ENCODE results near the gene LRP2. TPM values are rescaled to one million over a fixed set of nuclear protein-coding genes. Genes with fewer than 3 reads are reported as not detected.
"Not testable (repeated sequence)": the region's sequence is repeated elsewhere in the genome, so short reads cannot be mapped to it uniquely, and the experiment has no call there.

Gene LRP2
- polyA plus RNA-seq, 12 donors, result 0.04 to 1.00 (median 0.28) TPM; not detected in 2

DNA sequence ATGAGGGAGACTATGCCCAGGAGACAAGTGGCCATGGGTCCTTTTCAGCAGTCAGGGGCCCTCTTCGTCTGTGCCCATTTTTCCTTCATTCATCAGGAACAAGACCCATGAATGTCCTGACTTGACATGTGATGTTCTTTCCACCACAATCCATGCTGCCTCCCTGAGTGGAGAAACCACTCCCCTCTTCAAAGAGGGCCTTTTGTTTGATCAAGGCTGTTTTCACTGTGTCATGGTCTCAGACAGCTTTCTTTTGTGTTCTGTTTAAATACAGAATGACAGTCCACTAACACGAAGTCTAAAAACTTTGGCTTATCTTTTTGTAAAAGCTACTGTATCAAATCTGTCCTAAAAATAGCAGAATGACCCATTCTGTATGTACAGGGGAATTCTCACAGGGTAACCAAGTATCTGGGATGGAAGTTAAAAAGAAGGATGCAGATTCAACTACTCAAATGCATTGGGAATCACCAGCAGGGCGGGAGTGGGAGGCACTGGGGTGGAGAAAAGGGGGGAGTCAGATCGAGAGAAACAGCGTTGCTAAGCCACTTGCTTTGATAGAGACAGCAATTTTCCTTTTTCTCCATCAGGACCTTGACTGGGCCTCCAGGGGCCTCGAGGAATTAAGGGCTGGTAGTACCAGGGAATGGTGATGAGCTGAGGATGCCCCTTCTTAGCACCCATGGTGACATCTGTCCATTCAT is 13.9 kb downstream of the LRP2 start:
- no peak for DNase-seq

- no peak for DNase-seq
Measured at GRCh38 chr2:169345486-169346437, 16.6 kb downstream of the LRP2 start.

DNA sequence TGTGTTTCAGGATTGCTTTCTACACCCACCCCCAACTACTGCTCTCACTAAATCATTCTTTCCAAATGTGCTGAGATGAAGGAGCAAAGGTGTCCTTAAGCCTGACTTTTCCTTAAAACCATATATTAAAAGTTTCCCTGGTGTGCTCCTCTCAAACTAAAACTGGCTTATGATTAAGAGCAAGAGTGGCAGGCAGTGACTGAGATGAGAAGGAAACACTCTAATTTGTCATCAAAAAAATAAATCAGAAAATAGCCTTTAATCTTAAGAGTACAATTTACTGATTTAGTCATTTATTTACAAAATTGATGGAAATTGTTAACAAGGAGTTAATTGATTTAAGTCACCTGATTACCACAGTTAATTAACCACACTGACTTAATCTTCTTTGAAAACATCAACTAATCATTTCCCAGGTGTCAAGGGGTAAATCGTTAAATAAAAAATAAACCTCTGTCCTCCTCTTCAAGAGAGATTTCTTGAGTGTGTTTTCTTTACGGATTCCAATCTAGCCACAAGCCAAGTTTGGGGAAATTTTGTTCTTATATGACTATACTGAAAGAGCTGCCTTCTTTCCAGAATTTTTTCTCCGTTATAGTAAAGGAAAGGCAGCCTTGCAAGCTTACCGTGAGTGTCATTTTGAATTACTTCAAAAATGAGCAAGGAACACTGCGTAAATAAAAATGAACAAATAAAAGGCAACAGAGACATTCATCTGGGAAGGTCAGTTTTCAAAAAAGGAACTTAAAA is 17.4 kb downstream of the LRP2 start:
- DNase-seq, result no peak

DNA sequence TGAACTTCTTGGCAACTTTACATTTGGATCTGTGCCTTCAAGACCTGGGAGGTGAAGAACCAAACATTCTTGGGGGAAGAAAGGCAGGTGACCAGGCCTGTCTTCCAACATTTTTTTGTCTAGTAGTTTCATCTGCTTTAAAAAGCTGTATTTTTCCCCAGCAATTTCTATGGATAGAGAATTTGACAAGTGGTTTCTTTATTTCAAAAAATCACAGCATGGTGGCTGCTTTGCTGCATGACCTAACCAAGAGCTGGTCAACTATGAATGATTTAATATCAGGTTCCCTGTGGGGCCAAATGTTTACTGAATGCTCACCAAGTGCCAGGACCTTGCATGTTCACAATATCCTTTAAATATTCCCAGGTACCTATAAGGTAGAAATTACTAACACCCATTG is 19.1 kb downstream of the LRP2 start:
- no peak for DNase-seq

GRCh38 chr2:169339657-169340056 is 22.7 kb downstream of the LRP2 start:
- DNase-seq, result no peak

GRCh38 chr2:169336695-169337094 is 25.6 kb downstream of the LRP2 start:
- DNase-seq, result no peak

DNA sequence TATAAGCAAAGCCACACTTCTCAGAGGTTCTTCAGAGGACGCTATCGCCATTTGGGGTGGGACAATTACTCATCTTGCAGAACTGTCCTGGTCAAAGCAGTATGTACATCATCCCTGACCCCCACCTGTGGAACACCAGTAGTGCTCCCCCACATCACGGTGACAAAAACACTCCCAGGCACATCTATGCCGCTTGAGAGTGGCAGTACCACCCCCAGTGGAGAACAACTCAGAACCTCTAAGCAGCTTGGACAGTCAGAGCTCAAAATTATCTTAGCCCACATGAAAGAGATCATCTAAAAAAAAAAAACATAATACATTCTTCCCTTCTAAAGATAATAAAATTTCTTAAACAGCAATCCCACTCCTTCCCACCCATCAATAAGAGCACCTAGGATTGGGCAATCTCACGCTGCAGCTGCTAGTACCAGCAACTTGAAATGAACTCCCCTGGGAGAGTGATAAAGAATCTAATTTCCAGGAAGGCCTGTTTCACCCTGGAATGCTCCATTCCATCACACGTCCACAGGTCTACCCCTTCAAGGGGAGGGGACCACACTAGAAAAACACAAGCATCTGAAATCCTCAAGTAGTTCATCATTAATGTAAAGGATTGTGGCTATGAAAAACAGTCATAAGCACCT is 31.7 kb downstream of the LRP2 start:
- DNase-seq, result no peak

- DNase-seq, result no peak
Measured at GRCh38 chr2:169329688-169330554, 32.4 kb downstream of the LRP2 start.

GRCh38 chr2:169328785-169329184 is 33.5 kb downstream of the LRP2 start:
- no peak for DNase-seq

DNA sequence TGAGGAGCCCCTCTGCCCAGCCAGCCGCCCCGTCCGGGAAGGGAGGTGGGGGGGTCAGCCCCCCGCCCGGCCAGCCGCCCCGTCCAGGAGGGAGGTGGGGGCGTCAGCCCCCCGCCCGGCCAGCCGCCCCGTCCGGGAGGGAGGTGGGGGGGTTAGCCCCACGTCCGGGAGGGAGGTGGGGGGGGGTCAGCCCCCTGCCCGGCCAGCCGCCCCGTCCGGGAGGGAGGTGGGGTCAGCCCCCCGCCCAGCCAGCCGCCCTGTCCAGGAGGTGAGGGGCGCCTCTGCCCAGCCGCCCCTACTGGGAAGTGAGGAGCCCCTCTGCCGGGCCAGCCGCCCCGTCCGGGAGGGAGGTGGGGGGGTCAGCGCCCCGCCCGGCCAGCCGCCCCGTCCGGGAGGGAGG is 34.5 kb downstream of the LRP2 start:
- DNase-seq, result not testable (repeated sequence)

GRCh38 chr2:169325886-169326285 is 36.4 kb downstream of the LRP2 start:
- not testable (repeated sequence) for DNase-seq

DNA sequence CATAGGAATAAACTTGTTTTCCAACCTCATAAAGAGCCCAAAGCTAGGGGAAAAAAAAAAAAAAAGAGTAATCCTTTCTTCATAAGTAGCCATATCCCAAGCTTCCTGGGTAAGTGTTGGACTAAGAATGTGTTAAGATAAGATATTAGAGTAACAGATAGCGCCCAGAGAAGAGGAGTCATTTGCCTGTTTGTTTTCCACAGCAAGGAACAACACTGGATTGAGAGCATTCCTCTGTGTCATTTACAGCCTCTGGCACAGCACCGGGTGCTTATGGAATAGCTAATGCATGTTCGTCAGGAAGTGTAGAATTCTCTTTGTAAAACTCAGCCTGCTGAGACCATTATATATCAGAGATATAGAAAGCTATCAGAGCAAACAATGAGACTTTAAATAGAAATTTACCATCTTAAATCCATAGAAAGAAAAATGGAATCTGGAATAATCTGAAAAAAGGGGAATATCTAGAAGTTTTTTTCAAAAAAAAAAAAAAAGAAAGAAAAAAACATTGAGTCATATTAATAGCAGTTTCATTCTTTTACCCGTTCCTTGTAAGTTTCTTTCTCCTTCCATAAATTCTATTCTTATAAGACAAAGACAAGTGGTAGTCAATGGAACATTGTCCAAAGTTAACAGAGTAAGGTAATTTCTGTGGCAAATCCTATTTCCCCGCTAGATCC is 37.6 kb downstream of the LRP2 start:
- DNase-seq, result no peak

DNA sequence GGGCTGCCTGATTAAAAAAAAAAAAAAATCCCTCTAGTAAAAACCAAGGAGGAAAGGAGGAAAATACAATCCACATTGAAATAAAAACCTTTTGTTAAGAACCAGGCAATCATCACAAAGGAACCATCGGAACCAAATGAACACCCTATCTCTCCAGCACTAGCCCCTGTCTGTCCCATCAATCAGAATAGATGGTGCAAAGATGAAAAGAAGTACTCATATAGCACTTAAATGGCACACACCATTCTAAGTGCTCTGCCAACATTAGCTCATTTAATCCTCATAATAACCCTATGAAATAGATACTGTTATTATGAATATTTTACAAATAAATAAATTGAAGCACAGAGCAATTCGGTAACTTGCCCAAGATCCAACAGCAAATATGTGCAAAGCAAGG is 38.5 kb downstream of the LRP2 start:
- no peak for DNase-seq

DNA sequence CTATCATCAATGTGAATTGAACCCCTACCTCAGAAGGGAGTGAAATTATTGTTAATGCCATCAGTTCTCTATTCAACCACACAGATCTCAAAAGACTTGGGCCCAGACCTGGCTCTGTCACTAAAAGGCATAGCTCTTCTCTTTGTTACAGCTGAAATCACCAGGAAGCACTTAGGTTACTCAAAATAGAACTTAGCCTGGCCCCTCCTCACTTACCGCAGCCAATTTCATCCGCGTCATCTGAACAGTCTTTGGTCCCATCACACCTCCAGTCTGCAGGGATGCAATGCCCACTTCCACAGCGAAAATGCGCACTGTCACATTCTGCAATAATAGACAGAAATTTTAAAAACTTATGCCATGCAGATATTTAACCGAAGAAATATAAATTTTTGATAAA is 41.8 kb downstream of the LRP2 start:
- no peak for DNase-seq

DNA sequence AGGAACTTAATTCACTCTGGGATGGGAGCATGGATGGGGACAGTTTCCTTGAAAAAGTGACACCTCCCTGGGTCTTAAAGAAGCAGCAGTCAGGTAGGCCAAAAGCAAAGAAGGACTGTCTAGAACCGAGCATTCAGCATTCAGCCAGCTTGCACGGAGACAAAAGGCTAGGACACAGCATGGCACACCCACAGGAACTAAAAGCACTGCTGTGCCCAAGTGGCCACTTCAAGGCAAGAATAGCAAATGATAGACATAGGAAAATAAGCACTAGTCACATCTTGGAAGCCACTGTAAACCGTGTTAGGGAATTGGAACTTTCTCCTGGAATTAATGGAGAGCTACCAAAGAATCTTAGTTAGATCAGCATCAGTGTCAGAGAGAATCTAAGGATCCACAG is 47.0 kb downstream of the LRP2 start:
- no peak for DNase-seq

- not testable (repeated sequence) for DNase-seq
Measured at GRCh38 chr2:169308349-169308748, 54.0 kb downstream of the LRP2 start.

- DNase-seq, result not testable (repeated sequence)
Measured at GRCh38 chr2:169304689-169305088, 57.6 kb downstream of the LRP2 start.

DNA sequence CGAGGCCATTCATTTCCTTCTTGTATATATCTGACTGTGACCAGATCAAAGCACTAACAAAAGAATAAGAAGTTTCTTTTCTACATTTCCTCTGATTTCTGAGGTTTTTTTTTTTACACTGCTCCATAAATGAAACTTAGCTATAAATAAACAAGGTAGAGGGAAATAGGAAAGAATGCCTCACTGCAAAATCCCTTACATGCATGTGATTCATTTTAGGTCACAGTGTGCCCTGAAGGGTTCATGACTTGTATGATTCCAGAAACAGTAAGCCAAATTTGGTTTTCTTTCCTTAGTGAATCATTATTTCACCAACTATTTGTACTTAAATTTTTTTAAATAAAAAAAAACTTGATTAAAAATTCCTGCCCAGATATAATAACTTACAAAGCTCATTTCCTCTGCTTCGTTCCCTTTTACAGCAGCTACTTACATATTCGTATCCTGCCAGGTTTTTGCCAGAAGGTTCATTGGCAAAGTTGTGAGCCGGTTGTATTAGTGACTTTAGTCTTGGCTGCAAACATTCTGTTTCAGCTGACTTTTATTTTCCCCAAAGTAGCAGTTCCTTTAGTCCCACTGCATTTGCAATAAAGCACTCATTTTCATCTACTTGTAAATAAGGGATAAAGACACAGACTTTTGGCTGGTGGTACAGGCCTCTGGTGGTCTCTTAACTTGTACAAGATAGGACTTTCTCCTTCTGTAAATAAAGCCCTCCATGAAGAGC is 58.6 kb downstream of the LRP2 start:
- no peak for DNase-seq

- DNase-seq, result no peak
Measured at GRCh38 chr2:169302364-169302763, 60.0 kb downstream of the LRP2 start.

All from muscle of arm (tissue), 12 donors.